Stimulated activated CD8-positive, alpha-beta memory T cell treated with anti-CD3 and anti-CD28 coated beads, Interleukin-12 subunit alpha, Interleukin-12 subunit beta, amount 100 ng/mL, for 24 hours (primary cell): ENCODE results near the gene PRDX1.
A peak's percentile ranks its signal among the peaks of the same experiment; 100 is the strongest.
"Not testable (repeated sequence)": the region's sequence is repeated elsewhere in the genome, so short reads cannot be mapped to it uniquely, and the experiment has no call there.

Source experiments
- DNase-seq: peaks from one replicate; pipeline ENCODE4 v3.0.0-alpha.2; 2020; ENCODE audit errors: extremely low read depth

The PRDX1 gene

GRCh38 chr1:45503462-45504360 lies 18.0 kb downstream of the PRDX1 start:
- no peak for DNase-seq

DNA sequence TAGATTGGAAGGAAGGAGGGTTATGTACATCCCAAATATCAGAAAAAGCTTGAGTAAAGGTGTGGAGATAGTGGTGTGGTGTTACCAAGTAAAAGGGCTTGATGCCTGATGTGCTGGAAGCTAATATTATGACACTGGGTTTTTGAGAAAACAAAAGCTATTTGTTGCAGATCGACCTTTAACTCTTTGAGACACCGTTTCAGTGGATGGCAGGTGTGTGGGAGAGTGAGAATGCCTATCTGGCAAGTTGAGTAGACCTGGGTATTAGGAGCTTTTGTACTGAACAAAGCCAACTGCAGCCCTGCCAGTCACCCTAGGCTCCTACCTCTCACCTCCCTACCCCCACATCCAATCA lies 20.2 kb downstream of the PRDX1 start:
- no peak for DNase-seq

DNA sequence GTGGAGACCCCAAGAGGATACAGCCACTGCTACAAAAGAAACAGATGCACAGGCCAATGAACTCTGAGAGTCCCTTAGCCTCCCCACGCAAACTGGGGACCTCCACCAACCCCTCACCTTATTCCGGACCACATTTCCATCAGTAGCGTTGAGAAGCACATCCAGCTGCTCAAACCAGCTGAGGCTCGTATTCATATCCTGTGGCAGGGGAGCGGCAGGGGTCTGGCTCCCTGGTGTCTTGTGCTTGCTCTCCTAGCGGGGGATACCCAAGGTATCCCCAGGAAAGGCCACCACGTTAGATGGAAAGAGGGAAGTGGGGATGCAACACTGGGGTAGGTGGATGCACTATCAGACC lies 22.3 kb downstream of the PRDX1 start:
- no peak for DNase-seq

- DNase-seq = no peak
These were observed 23.4 kb downstream of the PRDX1 start for GRCh38 chr1:45498279-45498678.

DNA sequence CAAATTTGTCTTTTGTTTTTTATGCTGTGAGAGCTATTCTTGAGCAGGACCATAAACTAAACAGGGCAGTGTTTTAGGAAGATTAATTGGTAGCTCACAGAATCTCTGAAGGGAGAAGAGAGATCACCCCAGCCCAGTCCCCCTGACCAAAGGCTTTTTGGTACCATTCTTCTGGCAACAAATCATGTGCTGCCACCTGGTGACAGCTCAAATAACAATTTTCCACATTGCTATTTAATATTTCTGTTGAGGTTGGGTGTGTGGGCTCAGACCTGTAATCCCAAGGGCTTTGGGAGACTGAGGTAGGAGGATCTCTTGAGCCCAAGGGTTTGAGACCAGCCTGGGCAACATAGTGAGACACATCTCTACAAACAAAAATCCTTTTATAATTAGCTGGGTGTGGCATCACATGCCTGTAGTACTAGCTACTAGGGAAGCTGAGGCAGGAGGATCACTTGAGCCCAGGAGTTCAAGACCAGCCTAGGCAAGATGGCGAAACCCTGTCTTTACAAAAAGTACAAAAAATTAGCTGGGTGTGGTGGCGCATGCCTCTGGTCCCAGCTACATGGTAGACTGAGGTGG lies 28.5 kb downstream of the PRDX1 start:
- DNase-seq = no peak

- DNase-seq = no peak
These were observed 29.0 kb downstream of the PRDX1 start for GRCh38 chr1:45492691-45493090.

- no peak for DNase-seq
These were observed 30.0 kb downstream of the PRDX1 start for GRCh38 chr1:45491487-45492260.

DNA sequence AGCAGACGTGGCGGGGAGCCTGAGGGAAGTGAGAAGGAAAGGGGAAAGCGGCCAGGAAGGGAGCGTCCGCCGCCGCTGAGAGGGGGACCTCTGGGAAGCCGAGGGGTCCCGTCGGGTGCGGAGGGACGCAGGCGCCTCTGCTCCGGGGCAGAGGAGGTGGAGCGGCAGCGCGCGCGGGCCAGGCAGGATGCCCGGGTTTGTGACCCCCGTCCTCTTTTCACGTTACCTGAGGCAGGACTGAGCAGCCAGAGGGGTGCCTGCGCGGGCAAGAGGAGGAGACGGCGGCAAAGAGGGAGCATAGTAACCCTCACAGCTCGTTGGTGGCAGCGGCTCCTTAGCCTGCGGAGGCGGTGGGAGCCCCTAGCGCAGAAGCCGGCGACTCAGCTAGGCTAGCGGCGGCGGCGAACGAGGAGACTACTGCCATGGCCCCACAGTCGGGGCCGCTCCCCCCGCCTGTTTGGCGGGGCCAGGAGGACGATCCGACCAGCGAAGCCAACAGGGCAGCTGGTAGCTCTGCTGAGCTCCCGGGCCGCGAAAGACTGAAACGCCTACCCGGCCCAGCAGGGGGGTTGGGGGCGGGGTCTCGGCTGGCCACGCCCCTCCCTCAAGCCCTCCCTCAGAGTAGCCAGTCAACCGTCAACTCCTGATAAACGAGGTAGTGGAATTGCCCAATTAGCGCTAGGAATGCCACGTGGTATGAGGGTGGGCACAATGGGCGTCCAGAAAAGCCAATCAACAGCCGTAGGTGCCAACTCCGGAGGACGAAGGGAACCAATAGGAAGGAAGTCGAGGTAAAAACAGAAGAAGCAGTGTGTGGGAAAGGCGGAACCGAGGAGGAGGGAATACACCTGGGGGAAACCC lies 30.8 kb downstream of the PRDX1 start, which contains the start of gene TESK2:
Gene TESK2, minus strand, starts transcription at position 538 of the 861 bp plus-strand sequence. CDS start 33,378 bp downstream, outside the sequence.
- DNase-seq = peak; percentile 89

DNA sequence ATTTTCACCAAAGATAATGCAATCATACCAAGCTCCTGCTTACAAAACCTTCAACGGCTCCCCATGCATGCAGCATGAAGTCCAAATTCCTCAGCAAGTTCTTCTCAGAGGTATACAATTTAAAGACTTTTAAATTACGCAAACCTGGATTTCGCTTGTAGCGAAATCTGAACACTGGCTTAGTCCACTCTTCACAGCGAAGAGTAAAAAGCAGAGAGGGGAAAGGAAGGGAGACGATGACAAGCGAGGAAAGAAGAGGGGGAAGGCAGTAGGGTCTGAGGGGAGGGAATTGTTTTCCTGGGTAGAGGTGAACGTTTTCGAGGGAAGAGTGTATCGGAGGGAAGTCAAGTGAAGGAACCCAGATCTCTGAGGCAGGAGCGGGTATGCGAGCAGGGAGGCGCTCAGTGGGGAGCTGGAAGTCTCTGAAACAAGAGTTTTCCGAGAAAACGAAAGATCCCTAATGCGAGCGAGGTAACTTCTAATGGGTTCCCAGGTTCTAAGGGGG lies 31.5 kb downstream of the PRDX1 start:
- DNase-seq = no peak

DNA sequence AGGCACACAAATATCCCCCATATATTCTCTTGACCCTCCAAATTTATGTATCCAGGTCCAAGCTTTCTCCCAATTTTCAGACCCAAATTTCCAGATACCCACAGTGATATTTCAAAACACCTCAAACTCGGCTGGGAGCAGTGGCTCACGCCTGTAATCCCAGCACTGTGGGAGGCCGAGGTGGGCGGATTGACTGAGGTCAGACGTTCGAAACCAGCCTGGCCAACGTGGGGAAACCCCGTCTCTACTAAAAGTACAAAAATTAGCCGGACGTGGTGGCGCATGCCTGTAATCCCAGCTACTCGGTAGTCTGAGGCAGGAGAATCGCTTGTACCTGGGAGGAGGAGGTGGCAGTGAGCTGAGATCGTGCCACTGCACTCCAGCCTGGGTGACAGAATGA lies 32.3 kb downstream of the PRDX1 start:
- peak; percentile 15 for DNase-seq

GRCh38 chr1:45488666-45489377 lies 32.9 kb downstream of the PRDX1 start:
- DNase-seq = no peak

DNA sequence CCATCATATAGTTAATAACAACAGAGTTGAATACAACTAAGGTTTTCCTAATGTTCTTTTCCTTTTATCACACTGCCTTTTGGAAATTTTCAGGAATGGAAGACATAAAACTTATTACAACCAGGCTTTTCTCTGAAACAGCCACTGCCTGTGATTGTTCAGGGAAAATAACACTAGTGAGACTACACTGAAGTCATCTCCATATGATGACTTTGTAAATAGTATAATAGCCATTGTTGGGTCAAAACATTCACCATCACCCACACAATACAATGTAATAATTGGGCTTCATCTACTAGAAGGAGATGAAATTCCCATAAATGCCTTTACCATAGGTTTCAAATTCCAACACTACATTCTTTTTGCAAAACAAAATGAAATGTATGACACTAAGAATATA lies 35.7 kb downstream of the PRDX1 start:
- DNase-seq = no peak

- DNase-seq = no peak
These were observed 42.5 kb downstream of the PRDX1 start for GRCh38 chr1:45479039-45479748.

DNA sequence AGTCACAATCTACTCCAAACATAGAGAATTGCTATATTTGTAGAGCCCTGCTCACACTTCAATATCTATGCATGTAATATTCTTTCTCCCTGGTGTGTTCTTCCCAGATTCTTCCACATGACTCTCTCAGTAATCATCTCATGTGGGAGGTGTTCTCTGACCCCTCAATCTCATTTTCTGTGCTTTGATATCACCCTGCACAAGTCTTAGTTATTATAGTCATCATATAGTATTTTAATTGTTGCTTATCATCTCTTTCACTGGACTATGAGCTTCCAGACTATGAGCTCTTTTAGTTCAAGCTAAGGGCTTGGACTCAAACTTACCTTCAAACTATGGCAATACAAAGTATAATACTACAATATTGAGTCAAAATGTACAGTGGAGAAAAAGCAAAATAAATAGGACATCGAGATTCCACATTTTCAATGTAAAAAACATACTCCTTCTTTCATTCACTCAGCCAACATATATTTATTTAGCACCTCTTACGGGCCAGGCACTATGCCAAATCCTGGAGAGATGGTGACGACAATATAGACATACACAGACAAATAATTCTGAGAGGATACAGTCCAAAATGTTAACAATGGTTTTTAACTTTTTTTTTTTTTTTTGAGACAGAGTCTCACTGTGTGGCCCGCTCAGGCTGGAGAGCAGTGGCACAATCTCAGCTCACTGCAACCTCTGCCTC lies 43.4 kb downstream of the PRDX1 start:
- DNase-seq = no peak

DNA sequence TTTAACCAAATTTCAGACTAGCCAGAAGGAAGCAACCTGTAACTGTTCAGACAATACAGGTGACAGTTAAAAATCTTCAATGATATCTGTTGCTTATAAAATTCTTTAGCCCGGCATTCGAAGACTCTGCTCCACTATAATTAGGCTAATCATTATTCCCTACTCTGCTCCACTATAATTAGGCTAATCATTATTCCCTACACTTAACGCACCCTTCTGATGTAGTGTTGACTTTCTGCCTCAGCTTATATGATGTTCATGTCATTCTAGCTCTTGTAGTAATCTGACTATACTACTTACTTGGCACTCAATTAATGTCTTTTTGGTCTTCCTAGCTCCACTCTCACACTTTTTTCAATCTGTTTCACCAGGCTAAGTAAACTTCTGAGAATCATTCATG lies 44.0 kb downstream of the PRDX1 start:
- DNase-seq = no peak

DNA sequence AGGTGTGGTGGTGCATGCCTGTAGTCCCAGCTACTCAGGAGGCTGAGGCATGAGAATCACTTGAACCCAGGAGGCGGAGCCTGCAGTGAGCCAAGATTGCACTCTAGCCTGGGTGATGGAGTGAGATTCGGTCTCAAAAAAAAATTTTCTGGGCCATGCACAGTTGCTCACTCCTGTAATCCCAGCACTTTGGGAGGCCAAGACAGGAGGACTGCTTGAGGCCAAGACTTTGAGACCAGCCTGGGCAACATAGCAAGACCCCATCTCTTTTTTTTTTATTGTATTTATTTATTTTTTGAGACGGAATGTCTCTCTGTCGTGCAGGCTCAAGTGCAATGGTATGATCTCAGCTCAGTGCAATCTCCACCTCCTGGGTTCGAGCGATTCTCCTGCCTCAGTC lies 47.5 kb downstream of the PRDX1 start:
- not testable (repeated sequence) for DNase-seq

- DNase-seq = no peak
These were observed 48.4 kb downstream of the PRDX1 start for GRCh38 chr1:45473302-45473701.

- DNase-seq = no peak
These were observed 51.3 kb downstream of the PRDX1 start for GRCh38 chr1:45470306-45470798.

GRCh38 chr1:45467353-45467752 lies 54.3 kb downstream of the PRDX1 start:
- DNase-seq = not testable (repeated sequence)
